ENCODE results near the gene CERK. TPM values are rescaled to one million over a fixed set of nuclear protein-coding genes. Genes with fewer than 3 reads are reported as not detected.

CERK gene
- total and polyA plus RNA-seq, 9 of the 15 experiments (the other 6 are each of a cell fraction or from before 2014, with no cell fraction given), result 1.1 to 14.9 (median 8.7) TPM

- peak; percentile 75; the same call in 1 of the 2 replicates for TF ChIP-seq ZNF592 (IDR thresholded peaks at IDR 0.05)
- TF ChIP-seq ZNF280B (CRISPR knock-in tag; IDR thresholded peaks at IDR 0.05), result no peak
- no peak for TF ChIP-seq E2F1 (CRISPR knock-in tag; IDR thresholded peaks at IDR 0.05)
- TF ChIP-seq ZKSCAN8 (CRISPR knock-in tag; IDR thresholded peaks at IDR 0.05), result no peak
- no peak for TF ChIP-seq GATAD2B (IDR thresholded peaks at IDR 0.05; ENCODE audit: borderline replicate concordance)
- no peak for TF ChIP-seq CSDE1 (IDR thresholded peaks at IDR 0.05)
- TF ChIP-seq ZSCAN29 (IDR thresholded peaks at IDR 0.05), result no peak
- no peak for TF ChIP-seq MEF2A (IDR thresholded peaks at IDR 0.05; ENCODE audit: control insufficient read depth, low read depth, low read length)
- no peak for TF ChIP-seq MXD1 (CRISPR knock-in tag; IDR thresholded peaks at IDR 0.05; ENCODE audit: borderline replicate concordance, poor library complexity, severe bottlenecking)
- peak; percentile 17; the same call in 1 of the 2 replicates for TF ChIP-seq ZBTB9 (CRISPR knock-in tag; IDR thresholded peaks at IDR 0.05)
- no peak for TF ChIP-seq BMI1 (IDR thresholded peaks at IDR 0.05; ENCODE audit: low read length)
- no peak for TF ChIP-seq ZFP1 (CRISPR knock-in tag; IDR thresholded peaks at IDR 0.05)
- TF ChIP-seq MEIS2 (IDR thresholded peaks at IDR 0.05; ENCODE audit: partially characterized antibody), result peak; percentile 53
- peak; percentile 57 for TF ChIP-seq RAD51 (IDR thresholded peaks at IDR 0.05; ENCODE audit: borderline replicate concordance, low read depth)
Measured at GRCh38 chr22:46754110-46754799, 16.2 kb upstream of the CERK start (continued).
